NCI-H524 (cell line): ENCODE data around the gene PAEP.
"Not testable (repeated sequence)": the region's sequence is repeated elsewhere in the genome, so short reads cannot be mapped to it uniquely, and the experiment has no call there.

Experiments used
- DNase-seq, 2 experiments: peaks; one replicate each; lab custom pipeline; 2025; lab: John Stamatoyannopoulos, UW

PAEP gene

GRCh38 chr9:135561391-135562234 is at the start of gene PAEP:
TSS of gene PAEP (plus strand) at chr9:135561756.
- no peak for DNase-seq

DNA sequence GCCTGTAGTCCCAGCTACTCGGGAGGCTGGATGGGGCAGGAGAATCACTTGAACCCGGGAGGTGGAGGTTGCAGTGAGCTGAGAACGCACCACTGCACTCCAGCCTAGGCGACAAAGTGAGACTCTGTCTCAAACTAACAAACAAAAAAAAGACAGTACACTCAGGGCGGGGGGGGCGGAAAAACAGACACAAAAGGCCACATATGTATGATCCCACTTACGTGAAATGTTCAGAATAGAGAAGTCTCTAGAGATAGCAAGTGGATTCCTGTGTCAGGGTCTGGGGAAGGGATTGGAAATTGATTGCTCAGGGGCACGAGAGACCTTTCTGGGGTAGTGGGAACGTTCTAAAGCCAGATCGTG is 49.3 kb upstream of the PAEP start:
- no peak for DNase-seq

DNA sequence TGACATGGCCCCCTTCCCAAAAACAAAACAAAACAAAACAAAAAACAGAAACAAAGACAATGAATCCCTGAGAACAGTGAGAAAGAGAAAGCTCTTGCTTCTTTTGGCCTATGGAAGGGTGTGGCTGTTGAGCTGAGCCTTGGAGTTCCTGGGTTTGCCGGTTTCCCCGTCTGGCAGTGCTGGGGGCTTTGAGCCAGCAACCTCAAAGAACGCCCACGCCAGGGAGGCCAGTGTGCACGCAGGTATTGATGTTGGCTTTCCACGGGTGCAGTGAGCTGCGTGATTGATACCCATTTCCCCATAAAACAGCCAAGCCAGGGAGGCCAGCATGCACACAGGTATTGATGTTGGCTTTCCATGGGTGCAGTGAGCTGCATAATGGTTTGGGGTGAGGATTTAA is 48.7 kb upstream of the PAEP start:
- DNase-seq = no peak

GRCh38 chr9:135513351-135513846 is 48.2 kb upstream of the PAEP start:
- DNase-seq = no peak

- DNase-seq = not testable (repeated sequence)
Observed at GRCh38 chr9:135513906-135514305, 47.6 kb upstream of the PAEP start.

DNA sequence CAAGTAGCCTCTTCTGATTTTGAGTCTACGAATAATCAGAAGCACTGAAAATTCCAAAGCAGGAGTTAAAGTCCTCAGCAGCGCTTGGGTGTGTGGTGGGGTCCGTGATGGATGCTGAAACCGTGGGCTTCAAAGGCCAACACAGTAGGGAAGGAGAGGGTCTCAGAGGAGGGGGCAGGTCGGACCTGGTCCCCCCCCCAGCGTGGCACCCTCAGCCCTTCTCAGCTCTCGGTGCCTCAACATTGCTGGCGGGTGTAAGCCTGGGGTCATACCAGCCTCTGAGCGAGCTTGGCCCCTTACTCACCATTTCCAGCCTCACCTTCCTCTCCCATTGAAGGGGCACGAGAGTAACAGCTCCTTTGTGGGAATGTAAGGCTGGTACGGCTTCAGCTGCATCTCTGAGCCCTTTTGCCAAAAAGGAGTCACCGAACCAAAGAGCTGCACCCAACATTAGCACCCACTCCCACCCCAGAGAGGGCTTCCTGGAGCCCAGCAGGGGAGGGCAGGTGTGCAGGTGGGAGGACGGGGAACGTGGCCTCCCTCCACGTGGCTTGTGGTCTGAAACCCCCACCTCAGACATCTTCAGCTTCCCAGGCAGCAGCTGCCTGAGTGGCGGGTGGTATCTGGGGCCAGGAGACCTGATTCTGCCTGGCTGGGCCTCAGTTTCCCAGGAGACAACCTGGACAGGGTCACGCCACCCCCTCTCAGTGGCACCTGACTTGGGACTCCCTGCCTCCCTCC is 47.0 kb upstream of the PAEP start:
- no peak for DNase-seq

DNA sequence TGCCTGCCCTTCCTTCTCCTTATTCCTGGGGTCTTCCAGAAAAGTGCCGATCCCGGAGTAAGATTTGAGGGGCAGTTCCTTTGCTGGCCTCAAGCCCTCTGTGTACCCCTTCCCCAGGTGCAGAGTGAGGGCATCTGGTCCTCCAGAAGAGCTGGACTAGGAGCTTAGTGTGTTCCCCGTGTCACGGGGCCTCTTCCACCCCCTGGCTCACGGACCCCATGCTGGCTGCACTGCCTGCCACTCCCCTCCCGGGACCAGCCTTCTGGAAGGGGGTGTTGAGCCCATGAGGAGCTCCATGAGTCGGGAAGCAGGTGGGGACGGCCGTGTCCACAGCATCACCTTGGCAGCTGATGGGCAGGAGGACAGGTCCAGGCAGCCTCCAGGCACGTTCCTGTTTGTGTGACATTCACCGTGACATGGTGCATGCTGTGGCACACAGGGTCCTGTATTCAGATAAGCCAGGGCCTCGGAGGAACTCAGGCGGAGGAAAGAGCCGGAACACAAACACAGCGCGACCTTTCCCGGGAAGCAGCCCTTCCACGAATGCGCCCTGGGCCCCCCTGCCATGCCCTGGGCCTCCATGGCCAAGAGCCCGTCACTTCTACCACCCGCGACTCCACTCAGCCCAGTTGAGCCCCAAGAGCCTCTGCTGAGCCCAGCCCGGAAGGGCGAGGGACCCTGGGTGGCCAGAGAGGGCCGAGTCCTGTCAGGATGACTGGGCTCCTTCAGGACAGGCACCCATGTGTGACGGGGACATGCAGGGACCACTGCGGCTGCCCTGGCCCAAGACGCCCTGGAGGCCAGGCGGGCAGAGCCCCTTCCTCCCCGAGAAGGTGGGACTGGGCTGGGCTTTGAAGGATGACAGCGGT is 46.2 kb upstream of the PAEP start:
- no peak for DNase-seq

- no peak for DNase-seq
Observed at GRCh38 chr9:135516132-135516860, 45.3 kb upstream of the PAEP start.

GRCh38 chr9:135517407-135517822 is 44.1 kb upstream of the PAEP start:
- no peak for DNase-seq

GRCh38 chr9:135519179-135519971 is 42.2 kb upstream of the PAEP start:
- no peak for DNase-seq

- DNase-seq = no peak
Observed at GRCh38 chr9:135520916-135521607, 40.5 kb upstream of the PAEP start, which contains the start of gene LCN1. TSS of gene LCN1 (plus strand) at chr9:135521440. CDS start at chr9:135521498, 58 bp downstream.

GRCh38 chr9:135521608-135522095 is 39.9 kb upstream of the PAEP start:
- no peak for DNase-seq

- DNase-seq = no peak
Observed at GRCh38 chr9:135522137-135522877, 39.2 kb upstream of the PAEP start.

DNA sequence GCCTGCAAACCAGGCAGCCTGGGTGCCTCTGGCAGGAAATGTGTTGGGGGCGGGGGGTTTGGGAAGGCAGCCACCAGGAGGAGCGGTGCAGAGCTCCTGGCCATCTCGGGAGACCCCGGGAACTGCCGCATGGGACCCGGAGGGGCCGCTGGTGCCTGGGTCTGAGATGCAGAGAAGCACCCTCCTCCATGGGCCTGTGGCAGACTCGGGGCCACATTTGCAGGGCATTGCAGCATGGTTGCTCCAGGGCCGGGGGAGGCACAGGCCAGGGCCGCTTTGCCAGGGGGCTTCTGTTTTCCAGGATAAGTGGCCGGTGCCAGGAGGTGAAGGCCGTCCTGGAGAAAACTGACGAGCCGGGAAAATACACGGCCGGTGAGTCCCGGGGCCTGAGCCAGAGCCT is 38.6 kb upstream of the PAEP start:
- no peak for DNase-seq

GRCh38 chr9:135523521-135524129 is 37.9 kb upstream of the PAEP start:
- no peak for DNase-seq

DNA sequence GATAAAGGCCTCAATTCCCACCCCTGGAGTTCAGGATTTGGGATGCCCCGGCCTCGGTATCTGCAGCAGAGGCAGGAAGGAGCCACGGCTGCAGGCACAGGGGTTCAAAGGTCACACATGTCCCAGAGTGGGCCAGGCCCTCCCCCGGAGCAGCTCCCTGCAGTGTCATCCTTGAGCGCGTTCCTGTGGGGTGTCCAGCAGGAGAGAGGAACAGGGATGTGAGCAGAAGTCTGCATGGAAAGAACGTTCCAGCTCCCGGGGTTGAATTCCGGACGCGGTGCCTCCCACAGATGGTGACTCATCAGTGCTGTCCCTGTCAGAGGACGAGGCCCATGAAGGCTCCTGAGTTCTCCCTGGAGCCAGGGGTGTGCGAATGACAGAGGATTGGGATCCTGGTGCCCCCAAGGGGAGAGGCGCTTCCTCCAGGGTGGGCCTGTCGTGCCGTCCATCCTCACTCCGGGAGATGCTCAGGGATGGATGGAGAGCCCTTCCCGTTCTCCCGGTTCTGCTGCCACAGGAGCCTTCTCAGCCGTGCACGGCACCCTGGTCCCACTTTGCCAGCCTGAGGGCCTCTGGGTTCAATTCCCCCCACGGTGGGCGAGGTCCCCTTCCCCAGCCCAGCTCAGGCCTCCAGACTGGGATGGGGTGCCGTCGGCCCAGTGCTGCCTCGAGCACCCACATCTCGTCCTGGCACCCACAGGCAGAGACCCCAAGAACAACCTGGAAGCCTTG is 37.3 kb upstream of the PAEP start:
- no peak for DNase-seq

DNA sequence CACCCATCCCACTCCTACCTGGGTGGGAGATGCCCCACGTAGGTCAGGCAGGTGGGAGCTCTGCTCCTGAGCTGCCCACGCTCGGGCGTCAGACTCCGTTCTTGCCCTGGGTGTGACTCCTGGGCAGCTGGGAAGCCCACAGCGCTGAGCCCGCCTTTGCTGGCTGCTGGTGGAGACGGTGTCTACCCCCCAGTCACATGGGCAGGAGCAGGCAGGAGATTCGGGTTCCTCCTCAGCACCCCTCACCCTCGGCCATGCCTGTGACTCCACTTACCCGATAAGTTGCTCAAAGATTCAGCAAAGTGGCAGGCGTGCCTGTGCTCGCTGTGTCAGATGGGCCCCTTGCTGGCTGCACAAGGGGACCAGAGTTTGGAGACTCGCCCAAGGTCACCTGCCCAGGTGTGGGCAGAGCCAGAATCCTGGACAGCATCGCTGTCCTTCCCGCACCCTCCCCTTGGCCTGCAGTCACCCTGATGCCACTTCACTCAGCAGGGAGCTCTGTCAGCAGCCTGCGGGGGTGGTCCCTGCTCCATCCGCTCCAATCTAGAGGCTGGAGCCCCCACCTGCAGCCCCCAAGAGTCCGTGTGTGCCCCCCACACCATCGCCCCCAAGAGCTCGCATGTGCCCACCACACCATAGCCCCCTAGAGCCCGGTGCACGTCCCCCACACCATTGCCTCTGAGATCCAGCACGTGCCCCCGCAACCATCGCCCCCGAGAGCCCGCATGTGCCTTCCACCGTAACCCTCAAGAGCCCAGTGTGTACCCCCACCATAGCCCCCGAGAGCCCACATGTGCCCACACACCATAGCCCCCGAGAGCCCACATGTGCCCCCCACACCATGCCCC is 36.1 kb upstream of the PAEP start:
- no peak for DNase-seq
